HTERT RPE-1 (cell line): ENCODE results near the gene TPPP.

Experiments used
- in situ Hi-C: fragments of 300-500 bp; cut with MboI; formaldehyde crosslinking; loops from 4 replicates; pipeline ENCODE4 v1.14.3; 2020; ENCODE audit warnings: low sequenced_read_pairs

The TPPP gene

DNA sequence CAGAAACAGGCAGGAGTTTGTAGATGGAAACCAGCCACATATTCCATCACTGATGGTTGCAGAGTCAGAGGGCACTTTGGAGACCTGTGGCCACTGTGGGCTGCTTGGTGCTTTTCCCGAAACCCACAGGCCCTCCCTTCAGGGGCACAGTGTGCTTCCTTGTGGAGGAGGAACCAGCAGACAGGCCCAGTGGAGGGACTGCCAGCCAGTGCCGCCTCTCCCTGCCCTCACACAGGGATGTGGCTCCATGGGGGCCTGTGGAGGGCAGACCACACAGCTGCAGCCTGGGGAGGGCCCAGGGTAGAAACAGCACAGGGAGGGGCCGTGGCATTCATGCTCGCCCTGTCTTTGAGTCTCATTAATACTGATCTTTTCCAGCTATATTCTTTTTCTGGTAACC is 45.8 kb downstream of the TPPP start:
- in situ Hi-C loops = no loop called here

DNA sequence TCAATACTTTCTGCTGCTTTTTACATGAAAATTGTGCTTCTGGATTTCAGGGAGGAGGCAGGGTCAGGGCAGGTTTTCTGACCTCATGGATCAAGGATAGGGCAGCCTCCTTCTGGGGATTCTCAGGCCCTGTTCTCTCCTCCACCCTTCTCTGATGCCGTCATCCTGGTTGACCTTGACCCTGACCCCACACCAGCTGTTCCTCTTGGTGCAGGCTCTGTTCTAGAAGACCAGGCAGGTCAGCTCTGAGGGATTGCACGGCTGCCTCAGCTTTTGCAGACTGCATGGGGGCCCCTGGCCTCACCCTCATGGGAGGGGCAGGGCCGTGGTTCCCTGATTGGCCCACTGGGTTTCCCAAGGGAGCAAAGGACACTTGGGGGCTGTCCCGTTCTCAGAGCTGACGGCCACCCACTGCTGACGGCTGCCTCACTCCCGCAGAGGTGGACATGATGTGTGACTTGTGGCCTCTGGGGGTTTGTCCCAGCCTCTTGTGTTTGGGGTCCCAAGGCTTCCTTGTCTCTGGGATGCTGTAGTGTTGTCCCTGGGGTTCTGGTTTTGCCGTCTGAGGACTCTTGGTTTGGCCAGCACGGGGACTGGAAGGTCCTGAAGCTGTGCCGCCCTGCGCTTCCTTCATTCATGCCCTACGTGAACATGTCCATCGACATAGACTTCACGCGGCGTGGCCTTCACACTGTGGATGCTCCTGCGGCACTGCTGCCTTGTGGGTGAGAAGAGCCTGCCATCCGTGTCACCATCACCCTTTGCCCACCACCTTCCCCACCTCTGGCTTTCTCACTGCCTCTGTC is 46.6 kb downstream of the TPPP start:
- in situ Hi-C loops = no loop called here

DNA sequence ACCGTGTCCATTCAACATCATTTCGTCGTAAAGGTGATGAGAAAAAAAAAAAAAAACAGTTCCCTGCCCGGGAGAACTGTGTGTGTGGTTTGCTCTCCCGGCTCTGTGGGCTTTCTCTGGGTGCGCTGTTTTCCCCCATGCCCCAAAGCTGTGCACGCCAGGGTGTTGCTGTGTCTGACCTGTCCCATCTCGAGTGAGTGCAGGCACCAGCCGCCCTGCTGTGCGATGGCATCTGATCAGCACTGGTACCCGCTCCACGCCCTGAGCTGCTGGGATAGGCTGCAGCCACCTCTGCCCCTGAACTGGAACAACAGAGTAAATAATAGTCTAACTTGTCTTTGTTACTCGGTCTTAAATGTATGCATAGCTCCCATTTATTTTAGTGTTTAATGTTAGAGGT is 47.7 kb downstream of the TPPP start:
- in situ Hi-C loops = no loop called here

DNA sequence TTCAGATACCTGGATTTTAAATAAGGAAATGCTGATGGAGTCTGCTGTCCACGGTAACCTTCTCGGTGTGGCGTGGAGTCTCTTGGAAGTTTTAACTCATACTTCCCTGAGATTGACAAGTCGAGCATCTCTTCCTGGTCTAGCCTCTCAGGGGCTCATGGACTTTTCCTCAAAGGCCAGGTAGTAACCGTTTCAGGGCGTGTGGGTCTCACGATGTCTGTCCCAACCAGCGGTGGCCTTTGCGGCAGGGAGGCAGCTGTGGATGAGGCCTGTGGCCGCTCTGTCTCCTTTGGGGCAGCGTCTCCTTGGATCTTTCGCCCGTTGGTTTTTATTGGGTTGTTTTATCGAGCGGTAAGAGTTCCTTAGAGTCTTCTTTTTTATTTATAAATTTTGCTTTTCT is 48.2 kb downstream of the TPPP start:
- in situ Hi-C loops = no loop called here

DNA sequence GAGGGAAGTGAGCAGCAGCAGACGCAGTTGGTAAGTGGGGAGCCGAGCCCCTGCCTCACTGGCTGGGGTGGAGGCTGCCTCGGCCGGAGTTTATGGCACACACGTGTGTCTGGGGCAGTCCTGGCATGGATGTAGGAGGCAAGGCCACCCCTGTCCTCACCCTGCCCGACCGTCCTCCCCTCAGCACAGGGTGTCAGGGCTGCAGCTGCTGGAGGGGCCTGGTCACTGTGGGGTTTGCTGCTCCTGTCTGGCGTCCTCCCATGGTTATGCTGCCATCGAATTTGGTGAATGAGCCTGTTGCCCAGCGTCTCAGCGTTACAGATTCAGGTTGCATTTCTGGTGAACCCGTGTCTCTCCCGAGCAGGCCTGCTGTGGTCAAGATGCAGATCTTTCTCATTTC is 48.6 kb downstream of the TPPP start:
- in situ Hi-C loops = no loop called here

DNA sequence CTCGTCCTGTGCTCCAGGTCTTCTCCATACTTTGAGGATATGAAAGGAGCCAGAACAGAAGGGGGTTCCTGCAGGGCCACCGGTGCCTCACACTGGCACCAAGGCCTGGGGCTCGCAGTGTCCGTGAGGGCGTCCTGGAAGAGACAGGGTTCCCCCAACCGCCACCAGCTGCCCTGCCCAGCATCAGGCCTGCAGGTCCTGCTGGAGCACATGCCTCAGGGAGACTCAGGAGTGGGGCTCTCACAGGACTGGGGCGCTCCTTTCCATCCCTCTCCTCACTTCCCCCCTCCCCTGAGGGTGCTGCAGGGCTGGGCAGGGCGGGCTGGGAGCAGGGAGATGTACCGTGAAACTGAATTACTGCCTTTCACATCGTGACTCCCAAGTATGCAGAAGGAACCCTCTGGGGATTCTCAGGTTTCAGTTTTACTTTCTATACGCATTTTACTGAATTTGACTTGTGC is 49.3 kb downstream of the TPPP start:
- in situ Hi-C loops = no loop called here

DNA sequence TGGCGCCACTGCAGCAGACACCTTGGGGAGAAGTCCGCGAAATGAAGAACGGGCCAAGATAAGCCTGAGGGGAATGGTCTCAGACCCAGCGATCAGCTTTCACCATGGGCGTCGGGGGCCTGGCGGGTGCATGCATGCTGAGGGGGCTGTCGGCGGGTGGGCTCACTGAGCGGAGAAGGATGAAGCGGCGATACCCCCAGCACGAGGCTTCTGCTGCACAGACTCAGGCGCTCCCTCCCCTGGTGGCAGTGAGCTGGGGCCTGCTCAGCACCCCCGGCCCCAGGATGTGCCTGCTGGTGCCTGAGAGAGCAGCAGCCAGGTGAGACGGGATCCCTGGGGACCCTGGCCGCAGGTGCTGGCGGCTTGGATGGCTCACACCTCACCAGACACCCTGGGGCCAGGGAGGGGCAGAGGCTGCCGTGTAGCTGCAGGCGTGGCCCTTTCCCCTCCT is 49.8 kb downstream of the TPPP start:
- in situ Hi-C loops = no loop called here

DNA sequence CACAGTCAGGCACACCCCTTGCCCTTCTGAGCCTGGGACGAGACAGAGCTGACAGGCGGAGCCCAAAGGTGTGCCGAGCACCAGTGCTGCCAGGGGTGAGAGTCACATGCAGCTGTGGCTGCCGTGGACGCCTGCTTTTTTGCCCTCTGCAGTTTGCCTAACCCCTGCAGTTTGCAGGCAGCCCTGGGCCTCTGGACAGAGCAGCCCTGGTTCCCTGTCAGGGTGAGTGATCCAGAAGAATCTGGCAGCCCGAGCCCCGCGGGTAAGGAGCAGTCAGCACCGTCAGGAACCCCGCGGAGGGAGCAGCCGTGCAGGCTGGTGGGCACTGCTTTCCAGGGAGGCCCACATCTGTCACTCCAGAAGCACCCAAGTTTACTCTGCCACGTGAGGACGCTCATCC is 50.7 kb downstream of the TPPP start:
- in situ Hi-C loops = no loop called here

DNA sequence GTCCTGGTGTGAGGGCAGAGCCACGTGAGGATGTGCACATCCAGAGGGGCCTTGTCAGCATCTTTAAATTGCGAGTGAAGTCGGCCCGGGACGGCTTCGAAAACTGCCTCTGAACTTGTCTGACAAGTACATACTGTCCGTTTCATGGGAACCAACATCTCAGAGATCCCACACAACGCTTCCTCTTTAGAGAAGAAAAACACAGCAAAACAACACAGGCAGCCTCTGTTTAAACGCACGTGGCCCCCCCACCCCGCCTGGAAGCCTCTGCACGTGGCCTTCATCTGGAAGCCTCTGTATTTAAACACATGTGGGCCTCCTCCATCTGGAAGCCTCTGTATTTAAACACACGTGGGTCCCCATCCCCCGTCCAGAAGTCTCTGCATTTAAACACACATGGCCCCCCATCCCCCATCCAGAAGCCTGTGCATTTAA is 51.8 kb downstream of the TPPP start:
- in situ Hi-C loops = no loop called here

DNA sequence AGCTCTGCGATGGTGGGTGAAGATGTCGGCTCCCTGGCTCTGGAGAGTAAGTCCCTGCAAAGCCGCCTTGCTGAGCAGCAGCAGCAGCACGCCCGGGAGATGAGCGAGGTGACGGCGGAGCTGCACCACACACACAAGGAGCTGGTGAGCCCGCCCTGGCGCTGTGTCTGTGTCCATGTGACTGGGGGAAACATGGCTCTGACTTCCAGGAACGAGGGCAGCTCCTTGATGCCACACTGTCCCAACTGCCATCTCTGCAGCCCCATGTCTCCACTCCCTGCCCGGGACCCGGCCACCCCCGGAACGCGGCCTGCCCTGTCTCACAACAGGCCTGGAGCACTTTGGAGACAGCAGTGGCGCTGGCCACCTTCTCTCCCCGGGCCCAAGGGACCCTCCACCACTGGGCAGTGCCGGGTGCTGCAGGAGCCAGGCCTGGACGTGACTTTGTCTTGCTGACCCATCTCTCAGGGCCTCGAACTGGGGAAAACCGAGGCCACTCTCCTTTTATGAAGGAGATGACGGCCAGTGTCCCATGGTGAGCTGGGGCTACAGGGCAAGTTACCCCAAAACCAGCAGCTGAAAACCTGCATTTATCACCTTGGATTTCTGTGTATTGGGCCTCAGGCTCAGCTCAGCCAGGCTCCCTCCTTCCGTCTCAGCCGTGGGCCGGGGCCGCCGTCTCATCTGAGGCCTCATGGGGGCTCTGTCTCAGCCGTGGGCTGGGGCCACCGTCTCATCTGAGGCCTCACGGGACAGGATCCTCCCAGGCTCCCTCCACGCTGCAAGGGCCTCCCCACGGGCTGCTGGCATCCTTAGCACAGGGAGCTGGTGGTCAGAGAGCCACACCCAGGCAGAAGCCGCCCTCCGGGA is 52.5 kb downstream of the TPPP start:
- in situ Hi-C loops = no loop called here

DNA sequence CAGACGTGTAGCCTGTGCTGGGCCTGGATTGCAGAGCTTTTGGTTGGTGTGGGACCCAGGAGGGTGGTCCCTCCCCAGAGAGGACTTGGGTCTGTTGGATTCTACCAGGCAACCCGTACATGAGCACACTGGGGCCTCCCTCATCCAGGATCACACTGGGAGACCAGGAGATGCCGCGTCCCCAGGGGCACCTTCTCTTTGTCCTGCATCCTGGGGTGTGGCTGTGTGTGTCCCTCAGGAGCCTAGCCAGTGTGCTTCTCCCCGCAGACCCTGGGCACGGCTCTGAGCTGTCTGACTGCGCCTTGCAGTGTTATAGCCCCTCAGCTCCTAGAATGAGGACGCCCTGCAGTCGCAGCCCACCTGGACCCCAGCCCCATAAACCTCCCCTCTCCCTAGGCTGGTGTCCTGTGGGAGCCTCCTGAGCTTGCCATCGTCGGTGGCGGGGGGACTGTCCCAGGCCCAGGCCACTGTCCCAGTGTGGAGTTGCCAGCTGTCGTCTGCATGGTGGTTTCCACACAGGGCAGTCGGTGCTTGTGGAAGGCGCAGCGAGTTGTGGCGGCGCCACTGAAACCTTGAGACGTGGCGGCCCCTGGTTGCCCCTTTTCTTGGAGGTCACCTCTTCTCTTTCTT is 53.5 kb downstream of the TPPP start:
- in situ Hi-C loops = no loop called here

DNA sequence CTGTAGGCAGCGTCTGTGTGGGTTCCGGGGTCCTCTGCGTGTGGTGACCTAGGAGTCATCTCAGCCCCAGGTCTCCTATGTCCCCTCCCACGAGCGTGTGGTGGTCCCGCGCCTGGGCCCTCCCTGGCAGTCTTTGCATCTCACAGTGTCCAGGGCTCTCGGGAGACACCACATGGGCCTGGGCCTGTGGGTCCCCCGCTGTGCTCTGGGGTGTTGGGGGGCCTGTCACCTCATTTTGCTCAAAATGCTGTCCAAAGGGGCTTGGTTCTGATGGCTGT is 54.0 kb downstream of the TPPP start:
- in situ Hi-C loops = no loop called here

DNA sequence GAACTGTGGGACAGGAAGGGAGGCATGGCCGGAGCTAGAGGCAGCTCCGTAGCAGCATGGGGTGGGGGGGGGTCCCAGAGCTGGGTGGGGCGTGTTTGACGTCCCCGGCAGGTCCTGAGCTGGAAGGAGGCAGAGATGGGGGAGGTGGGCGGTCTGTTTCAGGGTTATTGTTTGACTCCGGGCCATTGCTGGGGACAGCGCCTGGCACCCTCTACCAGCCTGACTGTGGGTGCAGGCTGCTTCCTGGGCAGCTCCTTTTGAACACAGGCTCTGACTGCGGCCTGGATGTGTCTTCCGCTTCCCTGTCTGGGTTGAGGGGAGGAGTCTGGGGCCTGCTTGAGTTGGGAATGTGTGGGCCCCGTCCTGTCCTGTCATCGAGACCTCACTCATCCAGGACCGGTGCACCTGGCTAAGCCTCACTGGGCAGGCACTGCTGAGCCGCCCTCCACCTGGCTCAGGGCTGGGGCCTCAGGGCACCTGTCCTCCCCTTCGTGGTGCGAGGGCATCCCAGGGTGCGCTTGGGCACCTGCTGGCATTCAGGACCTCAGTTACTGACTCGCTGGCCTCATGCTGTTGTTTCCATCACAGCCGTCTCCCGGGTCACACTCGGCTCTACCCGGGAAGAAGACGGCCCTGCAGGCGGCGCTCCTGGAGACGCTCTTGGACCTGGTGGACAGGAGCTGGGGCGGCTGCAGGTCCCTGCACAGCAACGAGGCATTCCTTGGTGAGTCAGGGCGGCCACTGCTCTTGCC is 54.5 kb downstream of the TPPP start:
- in situ Hi-C loops = no loop called here

DNA sequence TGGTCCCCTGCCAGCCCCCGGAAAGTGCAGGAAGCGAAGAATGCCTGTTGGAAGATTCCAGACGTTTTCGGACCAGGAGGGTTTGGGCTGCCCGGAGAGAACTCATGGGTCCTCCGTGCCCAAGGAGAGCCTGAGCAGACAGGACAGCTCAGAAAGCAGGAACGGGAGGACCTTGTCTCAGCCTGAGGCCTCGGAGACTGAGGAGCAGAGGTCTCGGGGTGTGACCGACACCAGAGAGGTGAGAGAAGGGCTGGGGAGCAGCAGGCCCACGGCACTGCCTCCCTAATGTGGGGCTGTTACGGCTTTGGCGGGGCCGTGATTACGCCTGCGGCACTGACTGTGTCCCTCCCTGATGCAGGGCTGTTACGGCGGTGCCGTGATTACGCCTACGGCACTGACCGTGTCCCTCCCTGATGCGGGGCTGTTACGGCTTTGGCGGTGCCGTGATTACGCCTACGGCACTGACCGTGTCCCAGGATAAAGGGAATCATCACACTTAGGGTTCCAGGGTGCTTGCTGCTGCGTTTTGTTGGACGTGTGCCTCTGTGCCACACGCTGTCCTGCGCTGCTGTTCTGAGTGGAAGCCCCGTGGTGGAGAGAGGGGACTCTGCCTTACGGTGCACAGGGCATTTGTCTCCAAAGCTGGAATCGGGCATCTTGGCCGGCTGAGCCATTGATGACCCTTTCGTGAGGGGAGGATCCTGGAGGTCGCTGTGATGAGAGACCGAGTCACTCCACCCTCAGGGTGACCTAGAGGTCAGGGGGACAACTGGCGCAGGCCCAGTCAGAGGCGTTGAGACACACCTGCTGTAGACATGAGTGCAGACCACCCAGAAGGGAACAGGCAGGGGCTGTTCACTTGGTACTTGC is 55.3 kb downstream of the TPPP start:
- in situ Hi-C loops = no loop called here

DNA sequence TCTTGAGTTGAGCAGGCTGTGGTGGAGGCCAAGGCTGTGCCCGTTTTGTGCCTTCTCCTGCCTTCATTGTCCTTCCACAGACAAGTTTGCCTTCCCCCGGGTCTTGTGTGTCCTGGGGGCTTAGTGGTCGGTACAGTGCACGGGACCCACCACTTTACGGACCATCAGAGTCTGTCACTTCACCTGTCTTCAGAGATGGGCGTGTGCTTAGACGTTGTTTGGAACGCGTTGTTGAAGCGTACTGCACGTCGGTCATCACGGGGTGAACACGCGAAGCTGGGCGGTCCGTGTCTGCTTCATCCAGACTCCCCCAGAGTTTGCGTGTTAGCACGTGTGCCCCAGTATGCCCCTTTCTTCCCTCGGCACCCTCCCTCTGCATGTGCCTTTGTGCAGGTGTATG is 56.2 kb downstream of the TPPP start:
- in situ Hi-C loops = no loop called here

DNA sequence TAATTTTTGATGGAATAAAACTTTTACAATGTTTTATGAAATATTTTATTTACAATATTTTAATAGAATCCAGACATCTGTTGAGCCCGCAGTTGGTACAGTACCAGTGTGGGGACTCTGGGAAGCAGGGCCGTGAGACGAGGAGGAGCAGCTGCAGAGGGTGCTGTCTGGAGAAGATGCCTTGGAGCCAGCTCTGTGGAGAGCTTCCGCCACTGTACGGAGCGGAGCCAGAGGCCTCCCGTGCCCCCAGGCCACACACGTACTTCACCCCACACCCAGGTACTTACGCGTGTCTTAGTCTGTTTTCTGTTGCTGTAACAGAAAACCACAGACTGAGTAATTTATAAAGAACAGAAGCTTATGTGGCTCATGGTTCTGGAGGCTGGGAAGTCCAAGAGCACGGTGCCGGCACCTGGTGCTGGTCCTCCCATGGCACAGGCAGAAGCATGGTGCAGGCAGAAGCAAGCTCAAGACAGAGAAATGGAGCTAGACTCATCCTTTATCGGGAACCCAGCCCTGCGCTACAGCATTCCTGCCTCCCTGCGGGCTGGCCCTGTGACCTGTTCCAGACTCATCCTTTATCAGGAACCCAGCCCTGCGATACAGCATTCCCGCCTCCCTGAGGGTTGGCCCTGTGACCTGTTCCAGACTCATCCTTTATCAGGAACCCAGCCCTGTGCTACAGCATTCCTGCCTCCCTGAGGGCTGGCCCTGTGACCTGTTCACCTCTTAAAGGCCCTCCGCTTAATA is 57.7 kb downstream of the TPPP start:
- in situ Hi-C loops = no loop called here

DNA sequence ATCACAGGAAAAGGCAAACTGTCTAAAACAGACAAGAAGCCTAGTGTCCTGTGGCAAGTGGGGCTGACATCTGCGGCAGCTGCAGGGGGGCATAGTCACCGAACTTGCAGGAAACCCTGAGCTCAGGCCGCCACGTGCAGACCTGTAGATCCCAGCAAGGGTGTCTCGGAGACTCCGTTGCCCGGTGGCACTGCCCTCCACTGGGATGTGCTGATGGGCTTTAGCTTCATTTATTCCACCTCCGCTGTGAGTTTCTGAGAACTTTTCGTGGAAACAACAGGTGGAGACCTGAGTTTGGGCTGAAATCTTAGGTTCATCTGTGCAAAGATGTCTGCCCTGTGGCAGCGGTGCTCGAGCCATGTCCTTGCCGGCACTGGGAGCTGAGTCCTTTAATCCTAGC is 59.0 kb downstream of the TPPP start:
- in situ Hi-C loops = no loop called here

DNA sequence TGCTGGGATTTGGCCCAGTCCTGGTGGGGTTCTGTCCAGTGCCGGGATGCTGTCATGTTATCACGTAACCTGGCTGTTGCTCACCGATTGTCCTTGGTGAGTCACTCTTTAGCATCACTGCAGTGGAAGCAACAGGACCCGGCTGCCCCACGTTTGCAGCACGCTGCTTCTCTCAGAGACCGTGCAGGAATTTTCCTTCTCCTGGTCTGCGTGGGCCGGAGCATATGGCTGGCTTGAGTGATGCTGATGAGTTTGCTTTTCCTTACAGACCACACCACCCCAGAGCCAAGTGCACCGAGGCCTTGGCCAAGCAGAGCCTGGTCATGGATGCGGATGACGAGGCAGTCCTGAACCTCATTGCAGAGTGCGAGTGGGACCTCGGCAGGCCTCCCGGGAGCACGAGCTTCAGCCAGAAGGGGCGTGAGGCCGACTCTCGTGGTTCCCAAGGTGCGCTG is 59.6 kb downstream of the TPPP start:
- in situ Hi-C loops = no loop called here
